Fibroblast of the aortic adventitia (primary cell): ENCODE measurements around the gene VASP. TPM values are rescaled to one million over a fixed set of nuclear protein-coding genes. Genes with fewer than 3 reads are reported as not detected.

Source experiments
- DNase-seq: peaks from one replicate; pipeline ENCODE4 v3.0.0-alpha.2; 2010; ENCODE audit warnings: low read depth
- H3K4me3 ChIP-seq: 2 replicates; pipeline ENCODE4 v1.5.1; 2011; ENCODE audit warnings: low read depth, mild to moderate bottlenecking, control low read depth, low read length, moderate library complexity
- total RNA-seq: library from RNA; depleted of rRNA; stranded (reverse); fragments of >200 nt; gene quantifications from 2 replicates; pipeline ENCODE4 v1.2.3, GENCODE V29; 2012; ENCODE audit warnings: low replicate concordance
- TF ChIP-seq, protein P1 (sequence below): IDR thresholded peaks from 2 replicates; pipeline ENCODE4 v1.5.1; 2011; ENCODE audit warnings: mild to moderate bottlenecking, low read length, control low read depth, inconsistent platforms; ENCODE audit not compliant: insufficient read depth

VASP gene
- total RNA-seq, 1 donor, result 33.3 TPM

DNA sequence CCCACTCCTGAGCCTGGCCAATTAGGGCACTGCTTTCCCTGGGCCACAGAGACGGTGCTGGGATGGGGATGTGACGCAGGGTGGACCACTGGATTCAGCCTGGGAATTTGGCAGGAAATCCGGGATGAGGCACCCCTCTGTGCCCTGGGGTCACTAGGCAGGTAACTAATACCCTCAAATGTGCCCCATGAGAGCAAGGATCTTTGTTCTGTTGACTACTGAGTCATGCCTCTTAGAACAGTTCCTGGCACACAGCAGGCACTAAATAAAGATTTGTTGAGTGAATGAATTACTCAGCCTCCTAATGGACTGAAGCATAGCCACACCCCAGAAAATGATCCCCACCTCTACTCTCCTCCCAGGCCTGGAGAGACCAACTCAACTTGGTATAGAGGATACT lies 61.5 kb downstream of the VASP start:
- peak; percentile 78 for DNase-seq
- TF ChIP-seq, protein P1, sequence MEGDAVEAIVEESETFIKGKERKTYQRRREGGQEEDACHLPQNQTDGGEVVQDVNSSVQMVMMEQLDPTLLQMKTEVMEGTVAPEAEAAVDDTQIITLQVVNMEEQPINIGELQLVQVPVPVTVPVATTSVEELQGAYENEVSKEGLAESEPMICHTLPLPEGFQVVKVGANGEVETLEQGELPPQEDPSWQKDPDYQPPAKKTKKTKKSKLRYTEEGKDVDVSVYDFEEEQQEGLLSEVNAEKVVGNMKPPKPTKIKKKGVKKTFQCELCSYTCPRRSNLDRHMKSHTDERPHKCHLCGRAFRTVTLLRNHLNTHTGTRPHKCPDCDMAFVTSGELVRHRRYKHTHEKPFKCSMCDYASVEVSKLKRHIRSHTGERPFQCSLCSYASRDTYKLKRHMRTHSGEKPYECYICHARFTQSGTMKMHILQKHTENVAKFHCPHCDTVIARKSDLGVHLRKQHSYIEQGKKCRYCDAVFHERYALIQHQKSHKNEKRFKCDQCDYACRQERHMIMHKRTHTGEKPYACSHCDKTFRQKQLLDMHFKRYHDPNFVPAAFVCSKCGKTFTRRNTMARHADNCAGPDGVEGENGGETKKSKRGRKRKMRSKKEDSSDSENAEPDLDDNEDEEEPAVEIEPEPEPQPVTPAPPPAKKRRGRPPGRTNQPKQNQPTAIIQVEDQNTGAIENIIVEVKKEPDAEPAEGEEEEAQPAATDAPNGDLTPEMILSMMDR, result no peak
- no peak overlapping the region for H3K4me3 ChIP-seq

DNA sequence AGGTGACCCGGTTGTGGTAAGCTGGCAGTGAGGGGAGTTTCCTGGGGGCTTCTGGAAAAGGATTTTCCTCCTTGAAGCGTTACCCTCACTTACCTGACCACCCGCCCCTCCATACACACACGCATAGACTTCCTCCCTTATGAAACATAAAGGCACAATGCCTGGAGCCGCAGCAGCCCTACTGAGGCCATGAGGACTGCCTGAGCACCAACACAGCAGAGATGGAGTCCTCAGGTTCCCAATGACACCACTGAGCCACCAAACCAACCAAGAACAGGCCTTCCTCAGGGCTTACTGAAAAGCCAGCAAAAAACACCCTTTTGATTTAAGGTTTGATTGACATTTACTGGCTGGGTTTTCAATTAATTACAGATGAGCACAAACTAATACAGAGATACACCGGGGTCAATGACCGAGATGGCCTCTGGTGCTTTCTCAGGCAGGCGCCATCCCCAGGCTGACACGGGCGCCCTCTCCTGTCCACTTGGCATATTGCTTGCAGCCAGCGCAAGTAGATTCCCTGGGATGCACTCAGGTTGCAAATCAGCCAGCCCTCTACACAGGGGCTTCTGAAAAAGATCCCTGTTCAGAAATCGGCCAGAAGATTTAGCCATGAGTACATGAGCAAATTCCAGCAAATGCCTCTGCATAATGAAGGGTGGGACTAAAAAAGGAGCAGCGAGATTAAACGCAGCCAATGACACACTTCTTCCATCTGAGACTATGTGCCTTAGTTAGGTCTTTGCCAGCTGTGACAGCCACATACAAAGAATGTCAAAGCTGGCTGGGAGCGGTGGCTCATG lies 62.5 kb downstream of the VASP start:
- TF ChIP-seq, protein P1, result peak; percentile 86
- peak; percentile 39 for DNase-seq
- no peak overlapping the region for H3K4me3 ChIP-seq

DNA sequence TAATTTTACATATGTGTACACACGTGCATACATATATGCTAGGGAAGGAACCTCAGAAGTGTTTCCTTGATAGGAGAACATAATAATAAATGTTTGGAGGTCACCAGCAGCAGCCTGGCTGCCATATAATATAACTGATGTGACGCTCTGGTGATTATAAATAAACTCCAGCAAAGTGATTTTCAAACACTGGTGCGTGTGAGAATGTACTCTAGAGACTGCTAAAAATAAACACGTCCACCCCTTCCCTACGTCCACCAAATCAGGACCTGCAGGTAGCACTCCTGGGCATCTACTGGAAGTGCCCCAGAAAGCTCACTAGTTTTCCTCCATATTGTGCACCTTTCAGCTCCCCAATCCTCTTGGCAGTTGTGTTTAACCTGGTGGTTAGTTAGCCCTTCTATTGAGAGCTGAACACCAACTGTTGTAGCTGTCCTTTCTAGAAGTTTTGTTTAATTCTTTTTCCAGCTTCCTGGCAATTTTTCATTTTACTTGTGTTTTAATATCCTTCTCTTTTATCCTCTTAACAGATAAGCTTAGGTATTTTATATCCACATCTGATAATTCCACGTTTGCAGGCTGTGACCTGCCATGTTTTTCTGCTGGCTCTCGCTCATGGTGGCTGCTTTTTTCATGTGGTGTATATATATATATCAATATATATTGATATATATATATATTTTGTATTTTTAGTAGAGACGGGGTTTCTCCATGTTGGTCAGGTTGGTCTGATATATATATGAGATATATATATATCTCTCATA lies 64.4 kb downstream of the VASP start:
- H3K4me3 ChIP-seq, result no peak overlapping the region
- TF ChIP-seq, protein P1, result no peak
- no peak for DNase-seq

DNA sequence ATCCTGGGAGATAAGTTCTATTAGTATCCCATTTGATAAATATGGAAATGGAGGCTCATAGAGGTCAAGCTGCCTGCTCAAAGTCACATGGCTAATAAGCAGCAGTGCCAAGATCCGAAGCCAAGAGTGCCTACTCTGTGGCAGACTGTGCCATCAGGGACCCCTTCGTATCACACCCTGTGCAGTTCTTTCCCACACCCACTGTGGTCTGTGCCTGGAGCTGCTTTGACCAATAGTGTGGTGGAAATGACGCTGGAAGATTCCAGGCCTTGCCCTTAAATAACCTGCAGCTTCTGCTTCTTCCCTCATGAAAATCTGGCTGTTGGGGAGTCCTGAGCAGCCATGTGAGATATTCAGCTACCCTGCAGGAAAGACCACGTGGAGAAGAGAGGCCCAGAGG lies 67.2 kb downstream of the VASP start:
- TF ChIP-seq, protein P1, result no peak
- no peak for DNase-seq
- H3K4me3 ChIP-seq, result no peak overlapping the region

DNA sequence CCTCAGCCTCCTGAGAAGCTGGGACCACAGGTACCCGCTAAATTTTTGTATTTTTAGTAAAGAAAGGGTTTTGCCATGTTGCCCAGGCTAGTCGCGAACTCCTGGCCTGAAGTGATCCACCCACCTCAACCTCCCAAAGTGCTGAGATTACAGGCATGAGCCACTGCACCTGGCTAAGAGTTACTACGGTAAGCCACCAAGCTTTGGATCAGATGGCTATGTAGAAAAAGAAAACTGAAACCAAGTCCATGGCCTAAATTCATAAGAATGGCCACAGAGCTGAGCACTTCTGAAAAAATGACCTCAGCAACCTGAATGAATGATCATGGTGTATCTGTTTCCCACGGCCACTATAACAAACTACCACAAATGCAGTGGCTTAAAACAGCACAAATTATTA lies 67.9 kb downstream of the VASP start:
- H3K4me3 ChIP-seq, result no peak overlapping the region
- TF ChIP-seq, protein P1, result no peak
- no peak for DNase-seq

Other genes starting within 250 kb of the VASP start
- not detected in 2 replicates for gene CKM, start 184.6 kb upstream of the VASP start, total RNA-seq
- gene KLC3, start 166.7 kb upstream of the VASP start, total RNA-seq, result not detected in 2 replicates
- 22.3 and 34.8 TPM in 2 replicates for gene ERCC2, start 136.9 kb upstream of the VASP start, total RNA-seq
- 1.3 and 2.8 TPM in 2 replicates for gene PPP1R13L, start 102.4 kb upstream of the VASP start, total RNA-seq
- 3.0 and 5.7 TPM in 2 replicates for gene POLR1G, start 100.8 kb upstream of the VASP start, total RNA-seq
- gene ERCC1, start 83.6 kb upstream of the VASP start, total RNA-seq, result 109 and 111 TPM in 2 replicates
- gene FOSB, start 39.5 kb upstream of the VASP start, total RNA-seq, result 0.33 and 0.81 TPM in 2 replicates
- gene RTN2, start 10.4 kb upstream of the VASP start, total RNA-seq, result 5.7 and 26.8 TPM in 2 replicates
- 0.99 and 2.4 TPM in 2 replicates for gene PPM1N, start 9.0 kb upstream of the VASP start, total RNA-seq
- gene OPA3, start 77.3 kb downstream of the VASP start, total RNA-seq, result 8.8 and 9.6 TPM in 2 replicates
- 0.16 TPM in 1 of 2 replicates, not detected in the other for gene GPR4, start 94.7 kb downstream of the VASP start, total RNA-seq
- gene EML2, start 131.9 kb downstream of the VASP start, total RNA-seq, result 9.9 and 23.4 TPM in 2 replicates
- gene GIPR, start 160.7 kb downstream of the VASP start, total RNA-seq, result 0.57 TPM in 1 of 2 replicates, not detected in the other
- 303 and 325 TPM in 2 replicates for gene SNRPD2, start 184.5 kb downstream of the VASP start, total RNA-seq
- gene QPCTL, start 185.2 kb downstream of the VASP start, total RNA-seq, result 3.3 and 8.0 TPM in 2 replicates
- 6.6 and 6.8 TPM in 2 replicates for gene FBXO46, start 223.4 kb downstream of the VASP start, total RNA-seq
- not detected in 2 replicates for gene MEIOSIN, start 226.0 kb downstream of the VASP start, total RNA-seq